Measurements from ENCODE around the gene SERPINE2.

DNA sequence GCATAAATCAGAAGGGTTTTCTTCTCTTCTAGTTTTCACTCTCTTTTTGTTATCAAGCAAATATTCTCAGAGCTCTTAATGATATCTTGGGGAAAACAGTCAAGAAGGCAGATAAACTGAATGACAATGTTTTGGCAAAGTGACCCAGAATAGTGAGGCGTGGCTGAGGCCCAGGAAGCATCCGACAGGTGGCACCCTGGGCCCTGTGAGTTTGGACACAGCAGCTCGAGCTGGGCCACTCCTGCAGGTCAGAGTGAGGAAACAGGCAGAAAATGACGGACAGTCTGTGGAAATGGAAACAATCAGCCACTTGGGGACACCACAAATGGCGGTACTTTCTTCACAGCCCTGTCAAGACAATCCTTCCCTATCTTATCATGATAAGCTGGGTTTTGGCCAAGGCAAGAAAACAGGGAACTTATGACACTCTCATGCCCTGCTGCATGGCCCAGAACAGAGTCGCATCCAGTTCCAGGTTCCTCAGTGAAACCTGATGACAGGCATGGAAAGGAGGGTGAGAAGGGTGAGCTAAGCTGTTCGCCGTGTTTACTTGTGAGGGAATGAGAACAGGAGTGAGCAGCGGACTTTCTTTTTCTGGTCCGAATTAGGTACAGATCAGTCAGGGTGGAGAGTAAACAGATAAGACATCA is 49.8 kb downstream of the SERPINE2 start:
- TF ChIP-seq POLR2A (IDR thresholded peaks at IDR 0.05): no peak
- TF ChIP-seq, protein P1, sequence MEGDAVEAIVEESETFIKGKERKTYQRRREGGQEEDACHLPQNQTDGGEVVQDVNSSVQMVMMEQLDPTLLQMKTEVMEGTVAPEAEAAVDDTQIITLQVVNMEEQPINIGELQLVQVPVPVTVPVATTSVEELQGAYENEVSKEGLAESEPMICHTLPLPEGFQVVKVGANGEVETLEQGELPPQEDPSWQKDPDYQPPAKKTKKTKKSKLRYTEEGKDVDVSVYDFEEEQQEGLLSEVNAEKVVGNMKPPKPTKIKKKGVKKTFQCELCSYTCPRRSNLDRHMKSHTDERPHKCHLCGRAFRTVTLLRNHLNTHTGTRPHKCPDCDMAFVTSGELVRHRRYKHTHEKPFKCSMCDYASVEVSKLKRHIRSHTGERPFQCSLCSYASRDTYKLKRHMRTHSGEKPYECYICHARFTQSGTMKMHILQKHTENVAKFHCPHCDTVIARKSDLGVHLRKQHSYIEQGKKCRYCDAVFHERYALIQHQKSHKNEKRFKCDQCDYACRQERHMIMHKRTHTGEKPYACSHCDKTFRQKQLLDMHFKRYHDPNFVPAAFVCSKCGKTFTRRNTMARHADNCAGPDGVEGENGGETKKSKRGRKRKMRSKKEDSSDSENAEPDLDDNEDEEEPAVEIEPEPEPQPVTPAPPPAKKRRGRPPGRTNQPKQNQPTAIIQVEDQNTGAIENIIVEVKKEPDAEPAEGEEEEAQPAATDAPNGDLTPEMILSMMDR (IDR thresholded peaks at IDR 0.05): no peak

All from sigmoid colon (tissue), 3 donors.